Calu3 (cell line): ENCODE measurements around the gene RALGPS2. TPM values are rescaled to one million over a fixed set of nuclear protein-coding genes. Genes with fewer than 3 reads are reported as not detected.
A peak's percentile ranks its signal among the peaks of the same experiment; 100 is the strongest.

Experiments used
- BruUV-seq: library from RNA; stranded (reverse); fragments of 400-500 nt; replicated peaks from 2 replicates; lab custom pipeline; 2021; lab: Mats Ljungman, UMichigan
- CTCF ChIA-PET: fragments of 300-600 bp; sonication (Branson Sonifier 250); formaldehyde crosslinking; loops from one replicate; lab custom pipeline; 2022; ENCODE audit warnings: antibody characterized with exemption; lab: Charles Lee
- DNase-seq: peaks from one replicate; pipeline ENCODE4 v3.0.0; 2022
- H3K27ac Mint-ChIP-seq: one replicate; pipeline ENCODE4 v1.8.0; 2022; ENCODE audit warnings: mixed read lengths; ENCODE audit not compliant: unreplicated experiment
- H3K27me3 Mint-ChIP-seq: one replicate; pipeline ENCODE4 v1.8.0; 2022; ENCODE audit warnings: mixed read lengths; ENCODE audit not compliant: unreplicated experiment
- H3K36me3 Mint-ChIP-seq: one replicate; pipeline ENCODE4 v1.8.0; 2022; ENCODE audit warnings: mild to moderate bottlenecking, moderate library complexity, mixed read lengths; ENCODE audit not compliant: insufficient read depth, unreplicated experiment
- H3K4me1 Mint-ChIP-seq: one replicate; pipeline ENCODE4 v1.8.0; 2022; ENCODE audit warnings: mild to moderate bottlenecking, low read depth, mixed read lengths; ENCODE audit not compliant: unreplicated experiment
- H3K4me3 Mint-ChIP-seq: one replicate; pipeline ENCODE4 v1.8.0; 2022; ENCODE audit warnings: mild to moderate bottlenecking, low read depth, moderate library complexity, mixed read lengths; ENCODE audit not compliant: unreplicated experiment
- H3K9me3 Mint-ChIP-seq: one replicate; pipeline ENCODE4 v1.8.0; 2022; ENCODE audit warnings: low read depth, mixed read lengths; ENCODE audit not compliant: unreplicated experiment
- intact Hi-C: fragments of 100-400 bp; cut with micrococcal nuclease; formaldehyde crosslinking; loops from one replicate; pipeline ENCODE4 v1.10.0; 2022; ENCODE audit not compliant: unreplicated experiment
- total RNA-seq: library from RNA; stranded (reverse); gene quantifications from 2 replicates; pipeline ENCODE4 v1.2.3, GENCODE V29; 2022
- TF ChIP-seq, protein P1 (sequence below): fragments of 200-600 bp; IDR thresholded peaks from one replicate; pipeline ENCODE4 v1.8.0; 2022; ENCODE audit warnings: antibody characterized with exemption; ENCODE audit not compliant: unreplicated experiment

RALGPS2 gene
- total RNA-seq, 1 experiment from 2014 or later: 47.6 TPM

DNA sequence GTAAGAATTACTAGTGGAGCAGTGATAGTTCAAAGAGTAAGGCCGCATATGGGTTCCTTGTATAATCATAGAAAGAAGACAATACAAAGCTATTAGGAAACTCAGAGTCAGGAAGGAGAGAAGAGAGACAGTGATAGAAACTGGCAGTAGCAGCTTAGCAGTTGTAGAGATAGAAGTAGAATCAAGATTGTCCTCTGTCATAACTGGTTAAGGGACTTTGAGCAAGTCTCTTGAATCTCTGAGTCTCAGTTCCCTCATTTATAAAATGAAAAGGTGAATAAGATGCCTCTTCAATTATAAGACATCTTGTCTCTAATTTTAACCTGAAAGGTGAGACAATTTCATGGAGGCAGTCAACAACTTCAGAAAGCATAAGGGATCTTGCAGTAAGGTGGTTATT lies 6.5 kb upstream of the RALGPS2 start:
- H3K27me3 Mint-ChIP-seq: no peaks in the 10 kb centered on the region
- intact Hi-C loops: no loop called here
- BruUV-seq: no TSS peak
- H3K4me3 Mint-ChIP-seq: no peak overlapping the region
- H3K4me1 Mint-ChIP-seq: peaks cover 3% of the 10 kb centered on the region
- CTCF ChIA-PET: no interaction called here
- no peak overlapping the region for H3K27ac Mint-ChIP-seq
- H3K36me3 Mint-ChIP-seq: no peaks in the 10 kb centered on the region
- DNase-seq: no peak
- no peaks in the 10 kb centered on the region for H3K9me3 Mint-ChIP-seq
- TF ChIP-seq, protein P1, sequence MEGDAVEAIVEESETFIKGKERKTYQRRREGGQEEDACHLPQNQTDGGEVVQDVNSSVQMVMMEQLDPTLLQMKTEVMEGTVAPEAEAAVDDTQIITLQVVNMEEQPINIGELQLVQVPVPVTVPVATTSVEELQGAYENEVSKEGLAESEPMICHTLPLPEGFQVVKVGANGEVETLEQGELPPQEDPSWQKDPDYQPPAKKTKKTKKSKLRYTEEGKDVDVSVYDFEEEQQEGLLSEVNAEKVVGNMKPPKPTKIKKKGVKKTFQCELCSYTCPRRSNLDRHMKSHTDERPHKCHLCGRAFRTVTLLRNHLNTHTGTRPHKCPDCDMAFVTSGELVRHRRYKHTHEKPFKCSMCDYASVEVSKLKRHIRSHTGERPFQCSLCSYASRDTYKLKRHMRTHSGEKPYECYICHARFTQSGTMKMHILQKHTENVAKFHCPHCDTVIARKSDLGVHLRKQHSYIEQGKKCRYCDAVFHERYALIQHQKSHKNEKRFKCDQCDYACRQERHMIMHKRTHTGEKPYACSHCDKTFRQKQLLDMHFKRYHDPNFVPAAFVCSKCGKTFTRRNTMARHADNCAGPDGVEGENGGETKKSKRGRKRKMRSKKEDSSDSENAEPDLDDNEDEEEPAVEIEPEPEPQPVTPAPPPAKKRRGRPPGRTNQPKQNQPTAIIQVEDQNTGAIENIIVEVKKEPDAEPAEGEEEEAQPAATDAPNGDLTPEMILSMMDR: no peak

DNA sequence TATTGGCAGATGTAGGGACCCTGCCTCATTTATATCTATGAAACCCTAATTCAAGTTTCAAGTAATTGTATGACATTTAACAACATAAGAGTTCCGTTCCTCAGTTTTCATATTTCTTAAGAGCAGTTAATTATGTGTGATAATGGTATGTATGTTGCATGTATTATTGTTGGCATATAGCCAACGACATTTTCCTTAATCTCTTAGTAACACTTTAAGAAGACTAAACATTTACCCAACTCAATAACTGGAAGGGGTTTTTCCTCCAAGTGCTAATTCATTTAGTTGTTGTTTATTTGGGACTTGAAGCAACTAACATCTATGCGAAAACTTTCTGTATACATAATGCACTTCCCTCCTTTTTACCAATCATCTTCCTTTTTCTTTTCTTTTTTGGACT lies 1.5 kb upstream of the RALGPS2 start:
- H3K4me3 Mint-ChIP-seq: peak overlapping the region; percentile 84
- TF ChIP-seq, protein P1: no peak
- intact Hi-C loops: loop anchor here (1.0 to 5.0 kb wide), 3 partner anchors 66 to 181 kb away; no protein-coding TSS in a partner anchor
- no peaks in the 10 kb centered on the region for H3K27me3 Mint-ChIP-seq
- no peaks in the 10 kb centered on the region for H3K9me3 Mint-ChIP-seq
- no peak for DNase-seq
- H3K4me1 Mint-ChIP-seq: peaks cover 26% of the 10 kb centered on the region
- BruUV-seq: no TSS peak
- CTCF ChIA-PET: no interaction called here
- peaks cover 42% of the 10 kb centered on the region for H3K36me3 Mint-ChIP-seq
- peak overlapping the region; percentile 88 for H3K27ac Mint-ChIP-seq

DNA sequence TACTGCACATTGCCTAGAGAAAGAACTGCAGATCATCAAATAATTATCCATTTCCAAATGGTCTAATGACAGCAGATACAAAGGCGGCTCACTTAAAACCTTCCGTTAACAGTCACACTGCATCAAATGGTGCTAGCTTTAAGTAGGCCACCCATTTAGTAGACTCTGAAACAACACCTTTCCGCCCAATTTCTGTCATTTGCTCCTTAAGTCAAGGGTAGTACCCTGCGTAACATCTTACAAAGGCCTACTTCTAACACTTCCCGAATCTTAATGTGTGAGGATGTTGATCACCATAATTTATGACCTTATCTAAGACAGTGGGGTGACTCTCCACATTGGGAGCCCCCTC lies 692 bp upstream of the RALGPS2 start:
- peak overlapping the region; percentile 88 for H3K27ac Mint-ChIP-seq
- H3K36me3 Mint-ChIP-seq: peaks cover 42% of the 10 kb centered on the region
- H3K9me3 Mint-ChIP-seq: no peaks in the 10 kb centered on the region
- peaks cover 34% of the 10 kb centered on the region for H3K4me1 Mint-ChIP-seq
- CTCF ChIA-PET: interaction anchor here (0.7 kb wide), 1 partner anchor 299 kb away, joined by 4 read pairs; no protein-coding TSS in a partner anchor
- intact Hi-C loops: loop anchor here (5.0 kb wide), 1 partner anchor 67 kb away; no protein-coding TSS in a partner anchor
- peak overlapping the region; percentile 84 for H3K4me3 Mint-ChIP-seq
- TF ChIP-seq, protein P1: no peak
- DNase-seq: no peak
- H3K27me3 Mint-ChIP-seq: no peaks in the 10 kb centered on the region
- no TSS peak for BruUV-seq

DNA sequence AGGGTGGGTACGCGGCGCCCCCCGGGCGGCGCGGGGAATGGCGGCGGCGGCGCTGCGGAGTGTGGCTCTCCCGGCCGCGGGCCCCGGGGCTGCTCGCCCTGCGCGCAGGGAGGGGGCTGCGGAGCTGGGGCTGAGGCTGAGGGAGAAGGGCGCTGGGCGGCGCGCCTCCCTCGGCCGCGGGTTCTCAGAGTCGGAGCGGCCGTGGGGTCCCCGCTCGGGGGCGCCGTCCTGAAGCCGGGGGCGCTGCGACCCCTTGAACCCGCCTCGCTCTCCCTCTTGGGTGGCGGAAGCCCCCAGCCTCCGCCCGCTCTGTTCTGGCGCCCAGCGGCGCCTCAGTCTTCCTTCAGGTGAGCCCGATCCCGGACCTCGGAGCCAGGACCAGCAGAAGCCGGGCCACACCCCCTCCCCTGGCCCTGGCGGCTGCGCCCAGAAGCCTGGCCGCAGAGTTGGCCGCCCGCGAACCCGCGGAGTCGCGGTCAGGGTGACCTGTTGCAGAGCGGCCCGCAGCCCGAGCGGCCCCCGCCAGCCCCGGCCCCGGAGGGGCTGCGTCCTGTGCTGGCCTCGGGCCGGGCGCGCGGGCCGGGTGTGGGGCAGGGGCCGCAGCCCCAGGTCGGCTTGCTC lies 532 bp downstream of the RALGPS2 start:
- BruUV-seq: TSS peak; percentile 68
- no peaks in the 10 kb centered on the region for H3K27me3 Mint-ChIP-seq
- intact Hi-C loops: loop anchor here (1.0 to 5.0 kb wide), 2 partner anchors 147 to 182 kb away; partner anchors contain the start of gene ANGPTL1
- H3K4me3 Mint-ChIP-seq: peak overlapping the region; percentile 84
- H3K4me1 Mint-ChIP-seq: peaks cover 35% of the 10 kb centered on the region
- TF ChIP-seq, protein P1: no peak
- H3K36me3 Mint-ChIP-seq: peaks cover 42% of the 10 kb centered on the region
- CTCF ChIA-PET: interaction anchor here (0.5 to 3.1 kb wide), 12 partner anchors 48 to 1089 kb away, joined by 3 to 13 read pairs (median 3); no protein-coding TSS in a partner anchor
- peak; percentile 71 for DNase-seq
- peak overlapping the region; percentile 88 for H3K27ac Mint-ChIP-seq
- no peaks in the 10 kb centered on the region for H3K9me3 Mint-ChIP-seq
